GM19467 (cell line): Measurements from ENCODE around the gene PARP15.
"Not testable (repeated sequence)": the region's sequence is repeated elsewhere in the genome, so short reads cannot be mapped to it uniquely, and the experiment has no call there.

Experiments
- ATAC-seq: cut with Tn5 transposase; IDR thresholded peaks from one replicate; pipeline ENCODE4 v1.9.1; 2021; ENCODE audit warnings: mild to moderate bottlenecking, moderate library complexity; ENCODE audit not compliant: unreplicated experiment

Gene PARP15

GRCh38 chr3:122615303-122615702 lies 37.9 kb downstream of the PARP15 start:
- no peak for ATAC-seq

- no peak for ATAC-seq
Measured at GRCh38 chr3:122618614-122619013, 41.2 kb downstream of the PARP15 start.

GRCh38 chr3:122619040-122619439 lies 41.6 kb downstream of the PARP15 start:
- no peak for ATAC-seq

- no peak for ATAC-seq
Measured at GRCh38 chr3:122620399-122620798, 42.9 kb downstream of the PARP15 start.

- no peak for ATAC-seq
Measured at GRCh38 chr3:122621112-122621511, 43.7 kb downstream of the PARP15 start.

GRCh38 chr3:122623031-122623829 lies 45.8 kb downstream of the PARP15 start:
- no peak for ATAC-seq

GRCh38 chr3:122626515-122627180 lies 49.2 kb downstream of the PARP15 start:
- ATAC-seq: no peak

GRCh38 chr3:122627301-122627700 lies 49.9 kb downstream of the PARP15 start:
- ATAC-seq: no peak

GRCh38 chr3:122628567-122628966 lies 51.1 kb downstream of the PARP15 start:
- ATAC-seq: no peak

- ATAC-seq: no peak
Measured at GRCh38 chr3:122629763-122630162, 52.3 kb downstream of the PARP15 start.

- no peak for ATAC-seq
Measured at GRCh38 chr3:122635789-122636188, 58.3 kb downstream of the PARP15 start.

GRCh38 chr3:122636697-122637096 lies 59.2 kb downstream of the PARP15 start:
- ATAC-seq: no peak

- ATAC-seq: no peak
Measured at GRCh38 chr3:122640437-122640999, 63.1 kb downstream of the PARP15 start.

GRCh38 chr3:122642935-122643334 lies 65.5 kb downstream of the PARP15 start:
- no peak for ATAC-seq

- ATAC-seq: no peak
Measured at GRCh38 chr3:122646146-122646988, 68.9 kb downstream of the PARP15 start.

- ATAC-seq: not testable (repeated sequence)
Measured at GRCh38 chr3:122651233-122651907, 73.9 kb downstream of the PARP15 start.

- ATAC-seq: not testable (repeated sequence)
Measured at GRCh38 chr3:122651962-122652361, 74.5 kb downstream of the PARP15 start.

- ATAC-seq: not testable (repeated sequence)
Measured at GRCh38 chr3:122658336-122658735, 80.9 kb downstream of the PARP15 start.

- no peak for ATAC-seq
Measured at GRCh38 chr3:122660297-122660974, 83.0 kb downstream of the PARP15 start.

GRCh38 chr3:122661633-122662032 lies 84.2 kb downstream of the PARP15 start:
- ATAC-seq: no peak
